Cardiac muscle cell (in vitro differentiated cells and primary cell): ENCODE results near the gene SMOC1. TPM values are rescaled to one million over a fixed set of nuclear protein-coding genes. Genes with fewer than 3 reads are reported as not detected.

Source experiments
- DNase-seq, 2 donors: peaks; one replicate each; pipeline versions ENCODE4 v3.0.0 to v3.0.0-alpha.2; 2010 to 2017; ENCODE audit warnings: low read depth in 1 of 2, low spot score in 1 of 2
- H3K27ac ChIP-seq: fragments of 200-600 bp; sonication (generic); 2 replicates; pipeline ENCODE4 v1.5.1; 2016
- H3K27me3 ChIP-seq: fragments of 200-600 bp; sonication (generic); 2 replicates; pipeline ENCODE4 v1.6.0; 2016; ENCODE audit warnings: control low read depth
- H3K36me3 ChIP-seq: fragments of 200-600 bp; sonication (generic); 2 replicates; pipeline ENCODE4 v1.5.1; 2016; ENCODE audit warnings: control low read depth
- H3K4me1 ChIP-seq: fragments of 200-600 bp; sonication (generic); 2 replicates; pipeline ENCODE4 v1.8.1; 2017; ENCODE audit warnings: low read depth, mild to moderate bottlenecking, mixed run types
- H3K4me3 ChIP-seq: fragments of 200-600 bp; sonication (generic); 2 replicates; pipeline ENCODE4 v1.5.1; 2016; ENCODE audit warnings: mild to moderate bottlenecking
- H3K9me3 ChIP-seq: fragments of 200-600 bp; sonication (generic); 2 replicates; pipeline ENCODE4 v1.5.1; 2017; ENCODE audit warnings: low read depth, mild to moderate bottlenecking, control low read depth
- CTCF ChIP-seq: IDR thresholded peaks from 2 replicates; pipeline ENCODE4 v1.5.1; 2012; ENCODE audit warnings: low read depth, mild to moderate bottlenecking, low read length
- polyA plus RNA-seq: library from polyadenylated mRNA; unstranded; fragments of >200 nt; fragmentation: Nextera tagmentation; extraction: Ambion mirVana; gene quantifications from 2 replicates; pipeline ENCODE4 v1.2.1, GENCODE V29; 2016
- total RNA-seq: library from RNA; depleted of rRNA; stranded (reverse); fragments of >200 nt; gene quantifications from 2 replicates; pipeline ENCODE4 v1.2.3, GENCODE V29; 2016

Gene SMOC1
- total and polyA plus RNA-seq, 2 experiments from 2014 or later = 1.9 to 24.7 TPM

DNA sequence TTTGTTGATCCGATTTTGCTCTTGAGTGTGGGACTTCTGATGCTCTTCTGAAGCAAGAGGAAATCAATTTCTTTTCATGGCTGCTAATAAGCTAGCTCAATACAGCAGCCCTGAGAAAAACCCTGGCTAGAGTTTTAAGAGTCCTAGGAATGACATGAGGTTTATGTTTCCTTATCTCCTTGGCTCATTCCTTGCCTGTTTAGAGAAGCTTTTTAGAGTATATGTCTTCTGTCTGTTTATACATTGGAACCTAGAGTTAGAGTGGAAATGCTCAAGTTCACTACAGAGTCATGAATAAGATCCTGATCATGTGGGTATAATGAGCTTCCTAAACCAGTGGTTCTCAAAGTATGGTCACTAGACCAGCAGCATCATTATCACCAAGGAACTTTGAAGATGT is 34.5 kb downstream of the SMOC1 start:
- no peak overlapping the region for H3K27ac ChIP-seq
- TF ChIP-seq CTCF = no peak
- no peak overlapping the region for H3K4me3 ChIP-seq
- no peak for DNase-seq
- H3K36me3 ChIP-seq = no peaks in the 10 kb centered on the region
- no peaks in the 10 kb centered on the region for H3K9me3 ChIP-seq
- no peaks in the 10 kb centered on the region for H3K27me3 ChIP-seq
- H3K4me1 ChIP-seq = no peaks in the 10 kb centered on the region

DNA sequence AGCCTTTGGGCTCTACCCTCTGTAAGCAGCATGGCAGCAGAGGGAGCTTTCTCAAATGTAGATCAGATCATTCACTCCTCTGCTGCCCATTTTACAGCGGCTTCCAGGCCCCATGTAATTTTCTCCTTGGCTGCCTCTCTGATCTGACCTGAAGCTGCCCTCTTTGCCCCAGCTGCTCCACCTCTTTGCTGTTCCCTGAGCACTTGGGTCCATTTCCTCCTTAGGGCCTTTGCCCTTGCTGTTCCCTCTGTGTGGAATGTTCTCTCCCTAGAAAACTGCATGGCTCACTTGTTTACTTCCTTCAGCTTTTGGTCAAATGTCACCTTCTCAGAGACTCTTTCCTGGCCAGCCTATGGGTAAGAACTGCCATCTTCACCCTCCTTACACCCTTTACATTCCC is 37.2 kb downstream of the SMOC1 start:
- Histone ChIP-seq H3K36me3 (no peaks in the 10 kb centered on the region), H3K9me3 (no peaks in the 10 kb centered on the region), H3K27me3 (no peaks in the 10 kb centered on the region), H3K4me1 (no peaks in the 10 kb centered on the region), H3K27ac (no peak overlapping the region), H3K4me3 (no peak overlapping the region)
- TF ChIP-seq CTCF = no peak
- no peak for DNase-seq

GRCh38 chr14:69917287-69917686 is 38.1 kb downstream of the SMOC1 start:
- DNase-seq = no peak
- Histone ChIP-seq H3K9me3 (no peaks in the 10 kb centered on the region), H3K27me3 (no peaks in the 10 kb centered on the region), H3K4me1 (no peaks in the 10 kb centered on the region), H3K4me3 (no peak overlapping the region), H3K27ac (no peak overlapping the region), H3K36me3 (no peaks in the 10 kb centered on the region)
- TF ChIP-seq CTCF = no peak

DNA sequence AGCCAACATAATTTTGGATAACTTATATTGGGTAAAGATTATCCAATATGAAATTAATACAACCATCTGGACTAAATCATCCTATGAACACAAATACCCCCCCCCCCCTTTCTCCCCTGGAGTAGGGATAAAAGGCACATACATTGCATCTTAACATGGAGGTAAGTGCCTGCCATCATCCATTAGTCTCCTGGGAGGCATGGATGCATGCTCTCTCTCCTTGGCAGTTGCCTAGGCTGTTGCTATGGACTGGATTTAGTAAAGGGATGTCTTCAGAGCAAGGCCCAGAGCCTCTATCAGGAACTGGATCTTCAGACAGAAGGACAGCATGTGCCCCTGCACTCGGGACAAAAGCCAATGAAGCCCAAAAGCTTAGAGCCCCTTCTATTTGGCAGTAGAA is 40.6 kb downstream of the SMOC1 start:
- DNase-seq = no peak
- Histone ChIP-seq H3K4me3 (no peak overlapping the region), H3K27me3 (no peaks in the 10 kb centered on the region)

GRCh38 chr14:69921052-69921451 is 41.8 kb downstream of the SMOC1 start:
- H3K27ac ChIP-seq = no peak overlapping the region
- peak in 1 of 2 donors; percentile 34 for DNase-seq
- H3K4me3 ChIP-seq = no peak overlapping the region
- no peak for TF ChIP-seq CTCF
- H3K36me3 ChIP-seq = no peaks in the 10 kb centered on the region
- H3K4me1 ChIP-seq = no peaks in the 10 kb centered on the region
- H3K9me3 ChIP-seq = no peaks in the 10 kb centered on the region
- H3K27me3 ChIP-seq = no peaks in the 10 kb centered on the region

More for the DNA sequence above, 40.6 kb downstream of the SMOC1 start:
- Histone ChIP-seq H3K9me3 (no peaks in the 10 kb centered on the region), H3K4me1 (no peaks in the 10 kb centered on the region), H3K27ac (no peak overlapping the region), H3K36me3 (no peaks in the 10 kb centered on the region)
- no peak for TF ChIP-seq CTCF

GRCh38 chr14:69922198-69922597 is 43.0 kb downstream of the SMOC1 start:
- Histone ChIP-seq H3K9me3 (no peaks in the 10 kb centered on the region), H3K4me1 (no peaks in the 10 kb centered on the region), H3K36me3 (no peaks in the 10 kb centered on the region), H3K27me3 (no peaks in the 10 kb centered on the region), H3K27ac (no peak overlapping the region), H3K4me3 (no peak overlapping the region)
- no peak for DNase-seq
- no peak for TF ChIP-seq CTCF
